Fibroblast of upper back skin (primary cell): ENCODE measurements around the gene ADAT2.

Source experiments
- DNase-seq: peaks from one replicate; pipeline ENCODE4 v3.0.0-alpha.2; 2013

Gene ADAT2

GRCh38 chr6:143396497-143397226 is 53.8 kb downstream of the ADAT2 start:
- no peak for DNase-seq

- no peak for DNase-seq
Observed at GRCh38 chr6:143395699-143396098, 54.8 kb downstream of the ADAT2 start.

- DNase-seq, result peak; percentile 25
Observed at GRCh38 chr6:143394389-143394788, 56.1 kb downstream of the ADAT2 start.

- no peak for DNase-seq
Observed at GRCh38 chr6:143390278-143390677, 60.2 kb downstream of the ADAT2 start.

GRCh38 chr6:143385636-143386035 is 64.9 kb downstream of the ADAT2 start:
- DNase-seq, result no peak

- no peak for DNase-seq
Observed at GRCh38 chr6:143376861-143377260, 73.6 kb downstream of the ADAT2 start.

GRCh38 chr6:143376375-143376774 is 74.1 kb downstream of the ADAT2 start:
- DNase-seq, result no peak

GRCh38 chr6:143375022-143375585 is 75.4 kb downstream of the ADAT2 start:
- no peak for DNase-seq

- DNase-seq, result no peak
Observed at GRCh38 chr6:143374014-143374413, 76.5 kb downstream of the ADAT2 start.
